Panc1 (cell line): ENCODE data around the gene CNBD2. TPM values are rescaled to one million over a fixed set of nuclear protein-coding genes. Genes with fewer than 3 reads are reported as not detected.

Experiments
- ATAC-seq: fragments of 200-7000 bp; cut with Tn5 transposase; 2 replicates; pipeline ENCODE4 v1.9.1; 2020; ENCODE audit warnings: mild to moderate bottlenecking, moderate library complexity
- BruUV-seq: library from RNA; stranded (reverse); fragments of 400-500 nt; replicated peaks from 2 replicates; lab custom pipeline; 2021; lab: Mats Ljungman, UMichigan
- CTCF ChIA-PET: fragments of 300-600 bp; sonication (Branson Sonifier 250); formaldehyde crosslinking; loops from one replicate; lab custom pipeline; 2022; ENCODE audit warnings: antibody characterized with exemption; lab: Charles Lee
- POLR2A ChIA-PET: fragments of 300-600 bp; sonication (Branson Sonifier 250); formaldehyde crosslinking; loops from one replicate; lab custom pipeline; 2022; ENCODE audit warnings: antibody characterized with exemption; lab: Charles Lee
- DNase-seq: peaks from one replicate; pipeline ENCODE4 v3.0.0-alpha.2; 2010; ENCODE audit warnings: low read depth, low spot score
- H3K27ac ChIP-seq: 2 replicates; pipeline ENCODE4 v1.5.1; 2011; ENCODE audit warnings: mild to moderate bottlenecking, low read length, inconsistent platforms
- H3K27me3 ChIP-seq: fragments of 200-500 bp; sonication (Bioruptor generic); 2 replicates; pipeline ENCODE4 v1.6.0; 2014; ENCODE audit warnings: low read length, inconsistent platforms; ENCODE audit not compliant: control insufficient read depth, insufficient read depth
- H3K36me3 ChIP-seq: fragments of 200-500 bp; sonication (Bioruptor generic); 2 replicates; pipeline ENCODE4 v1.5.1; 2014; ENCODE audit warnings: inconsistent platforms, mild to moderate bottlenecking, low read length, moderate library complexity; ENCODE audit not compliant: control insufficient read depth, insufficient read depth
- H3K4me1 ChIP-seq: 2 replicates; pipeline ENCODE4 v1.5.1; 2011; ENCODE audit warnings: inconsistent platforms, mild to moderate bottlenecking, low read length, moderate library complexity; ENCODE audit not compliant: control insufficient read depth, insufficient read depth
- H3K4me3 ChIP-seq, 2 experiments: 2 replicates each; pipeline ENCODE4 v1.5.1; 2011 to 2012; ENCODE audit warnings: low read depth in 2 of 2, low read length in 2 of 2, mild to moderate bottlenecking in 2 of 2, inconsistent platforms in 1 of 2, moderate library complexity in 1 of 2
- H3K9me3 ChIP-seq: fragments of 200-500 bp; sonication (Bioruptor generic); 2 replicates; pipeline ENCODE4 v1.5.1; 2014; ENCODE audit warnings: low read depth, mild to moderate bottlenecking, inconsistent platforms, low read length, moderate library complexity; ENCODE audit not compliant: control insufficient read depth, insufficient read depth
- POLR2AphosphoS5 ChIP-seq: IDR thresholded peaks from 2 replicates; pipeline ENCODE4 v1.6.1; 2012; ENCODE audit warnings: mild to moderate bottlenecking, low read depth, low read length, moderate library complexity
- SIN3A ChIP-seq: IDR thresholded peaks from 2 replicates; pipeline ENCODE4 v1.6.1; 2012; ENCODE audit warnings: low read depth, mild to moderate bottlenecking, low read length, moderate library complexity, borderline replicate concordance; ENCODE audit not compliant: insufficient read depth
- TCF7L2 ChIP-seq: IDR thresholded peaks from 2 replicates; pipeline ENCODE4 v1.6.1; 2011; ENCODE audit warnings: mild to moderate bottlenecking, low read depth, low read length, inconsistent platforms
- in situ Hi-C: cut with HindIII; loops from 2 replicates; pipeline ENCODE4 v1.10.0; 2016; ENCODE audit warnings: low sequenced_read_pairs, low pct_unique_long_range_greater_than_20kb
- intact Hi-C: fragments of 100-400 bp; cut with micrococcal nuclease; formaldehyde crosslinking; loops from one replicate; pipeline ENCODE4 v1.10.0; 2022; ENCODE audit not compliant: unreplicated experiment
- total RNA-seq: library from RNA; stranded (reverse); gene quantifications from one replicate; pipeline ENCODE4 v1.2.1, GENCODE V29; 2021; ENCODE audit not compliant: unreplicated experiment
- TF ChIP-seq, protein P1 (sequence below): fragments of 450-650 bp; IDR thresholded peaks from 2 replicates; pipeline ENCODE4 v1.5.1; 2017; ENCODE audit warnings: mild to moderate bottlenecking
- TF ChIP-seq, protein P2 (sequence below), 2 experiments: IDR thresholded peaks; 2 replicates each; pipeline ENCODE4 v1.6.1; 2011 to 2012; ENCODE audit warnings: low read depth in 2 of 2, control low read depth in 1 of 2, low read length in 1 of 2, mild to moderate bottlenecking in 1 of 2, moderate library complexity in 1 of 2; ENCODE audit not compliant: insufficient read depth in 1 of 2

CNBD2 gene
- total RNA-seq, 1 experiment from 2014 or later: 3.7 TPM

DNA sequence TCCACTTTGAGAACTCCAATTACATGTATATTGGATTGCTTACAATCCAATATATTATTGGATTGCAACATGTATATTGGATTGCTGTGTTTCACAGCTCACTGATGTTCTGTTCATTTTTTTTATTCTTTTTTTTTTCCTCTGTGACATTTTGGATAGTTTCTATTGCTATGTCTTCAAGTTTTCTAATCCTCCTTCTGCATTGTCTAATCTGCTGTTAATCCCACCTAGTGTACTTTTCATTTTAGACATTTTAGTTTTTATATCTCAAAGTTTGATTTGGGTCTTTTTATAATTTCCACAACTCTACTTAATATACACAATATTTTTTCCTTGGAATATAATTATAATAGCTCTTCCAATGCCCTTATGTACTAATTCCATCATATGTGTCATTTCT lies 34.5 kb downstream of the CNBD2 start:
- no peak for ATAC-seq
- Histone ChIP-seq H3K4me3 (no peak overlapping the region), H3K27me3 (no peaks in the 10 kb centered on the region), H3K9me3 (peaks cover 7% of the 10 kb centered on the region), H3K4me1 (no peaks in the 10 kb centered on the region), H3K27ac (no peak overlapping the region), H3K36me3 (no peaks in the 10 kb centered on the region)
- ChIA-PET CTCF (interaction anchor here (0.6 to 1.0 kb wide), 2 partner anchors 136 to 140 kb away, joined by 3 to 9 read pairs; no protein-coding TSS in a partner anchor), POLR2A (no interaction called here)
- BruUV-seq: no TSS peak
- in situ Hi-C loops: no loop called here
- TF ChIP-seq, protein P1, sequence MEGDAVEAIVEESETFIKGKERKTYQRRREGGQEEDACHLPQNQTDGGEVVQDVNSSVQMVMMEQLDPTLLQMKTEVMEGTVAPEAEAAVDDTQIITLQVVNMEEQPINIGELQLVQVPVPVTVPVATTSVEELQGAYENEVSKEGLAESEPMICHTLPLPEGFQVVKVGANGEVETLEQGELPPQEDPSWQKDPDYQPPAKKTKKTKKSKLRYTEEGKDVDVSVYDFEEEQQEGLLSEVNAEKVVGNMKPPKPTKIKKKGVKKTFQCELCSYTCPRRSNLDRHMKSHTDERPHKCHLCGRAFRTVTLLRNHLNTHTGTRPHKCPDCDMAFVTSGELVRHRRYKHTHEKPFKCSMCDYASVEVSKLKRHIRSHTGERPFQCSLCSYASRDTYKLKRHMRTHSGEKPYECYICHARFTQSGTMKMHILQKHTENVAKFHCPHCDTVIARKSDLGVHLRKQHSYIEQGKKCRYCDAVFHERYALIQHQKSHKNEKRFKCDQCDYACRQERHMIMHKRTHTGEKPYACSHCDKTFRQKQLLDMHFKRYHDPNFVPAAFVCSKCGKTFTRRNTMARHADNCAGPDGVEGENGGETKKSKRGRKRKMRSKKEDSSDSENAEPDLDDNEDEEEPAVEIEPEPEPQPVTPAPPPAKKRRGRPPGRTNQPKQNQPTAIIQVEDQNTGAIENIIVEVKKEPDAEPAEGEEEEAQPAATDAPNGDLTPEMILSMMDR: no peak
- TF ChIP-seq SIN3A (no peak), TCF7L2 (no peak), POLR2AphosphoS5 (no peak)
- TF ChIP-seq, protein P2, sequence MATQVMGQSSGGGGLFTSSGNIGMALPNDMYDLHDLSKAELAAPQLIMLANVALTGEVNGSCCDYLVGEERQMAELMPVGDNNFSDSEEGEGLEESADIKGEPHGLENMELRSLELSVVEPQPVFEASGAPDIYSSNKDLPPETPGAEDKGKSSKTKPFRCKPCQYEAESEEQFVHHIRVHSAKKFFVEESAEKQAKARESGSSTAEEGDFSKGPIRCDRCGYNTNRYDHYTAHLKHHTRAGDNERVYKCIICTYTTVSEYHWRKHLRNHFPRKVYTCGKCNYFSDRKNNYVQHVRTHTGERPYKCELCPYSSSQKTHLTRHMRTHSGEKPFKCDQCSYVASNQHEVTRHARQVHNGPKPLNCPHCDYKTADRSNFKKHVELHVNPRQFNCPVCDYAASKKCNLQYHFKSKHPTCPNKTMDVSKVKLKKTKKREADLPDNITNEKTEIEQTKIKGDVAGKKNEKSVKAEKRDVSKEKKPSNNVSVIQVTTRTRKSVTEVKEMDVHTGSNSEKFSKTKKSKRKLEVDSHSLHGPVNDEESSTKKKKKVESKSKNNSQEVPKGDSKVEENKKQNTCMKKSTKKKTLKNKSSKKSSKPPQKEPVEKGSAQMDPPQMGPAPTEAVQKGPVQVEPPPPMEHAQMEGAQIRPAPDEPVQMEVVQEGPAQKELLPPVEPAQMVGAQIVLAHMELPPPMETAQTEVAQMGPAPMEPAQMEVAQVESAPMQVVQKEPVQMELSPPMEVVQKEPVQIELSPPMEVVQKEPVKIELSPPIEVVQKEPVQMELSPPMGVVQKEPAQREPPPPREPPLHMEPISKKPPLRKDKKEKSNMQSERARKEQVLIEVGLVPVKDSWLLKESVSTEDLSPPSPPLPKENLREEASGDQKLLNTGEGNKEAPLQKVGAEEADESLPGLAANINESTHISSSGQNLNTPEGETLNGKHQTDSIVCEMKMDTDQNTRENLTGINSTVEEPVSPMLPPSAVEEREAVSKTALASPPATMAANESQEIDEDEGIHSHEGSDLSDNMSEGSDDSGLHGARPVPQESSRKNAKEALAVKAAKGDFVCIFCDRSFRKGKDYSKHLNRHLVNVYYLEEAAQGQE (IDR thresholded peaks at IDR 0.05; ENCODE audit: insufficient read depth in 1 of 2, low read depth in 2 of 2, low read length in 1 of 2): no peak
- intact Hi-C loops: no loop called here
- no peak for DNase-seq

- CTCF ChIA-PET: interaction anchor here (0.7 to 0.9 kb wide), 2 partner anchors 11 to 423 kb away, joined by 3 to 4 read pairs; no protein-coding TSS in a partner anchor
- Histone ChIP-seq H3K27me3 (no peaks in the 10 kb centered on the region), H3K4me1 (no peaks in the 10 kb centered on the region), H3K27ac (no peak overlapping the region), H3K4me3 (no peak overlapping the region), H3K9me3 (peaks cover 7% of the 10 kb centered on the region), H3K36me3 (no peaks in the 10 kb centered on the region)
- TF ChIP-seq TCF7L2 (no peak), SIN3A (no peak), POLR2AphosphoS5 (no peak)
- TF ChIP-seq, protein P2 (IDR thresholded peaks at IDR 0.05; ENCODE audit: insufficient read depth in 1 of 2, low read depth in 2 of 2, low read length in 1 of 2): no peak
- TF ChIP-seq, protein P1: no peak
- no TSS peak for BruUV-seq
- intact Hi-C loops: no loop called here
- DNase-seq: no peak
- POLR2A ChIA-PET: no interaction called here
- in situ Hi-C loops: no loop called here
- no peak for ATAC-seq
Observed at GRCh38 chr20:36004045-36004444, 35.7 kb downstream of the CNBD2 start.
